Measurements from ENCODE around the gene CALM3.

- TF ChIP-seq CTCF (IDR thresholded peaks at IDR 0.05) = no peak
- no peak for TF ChIP-seq POLR2A (IDR thresholded peaks at IDR 0.05)
Observed at GRCh38 chr19:46621191-46622117, 20.3 kb downstream of the CALM3 start.
